ENCODE data around the gene CDC23.
"Not testable (repeated sequence)": the region's sequence is repeated elsewhere in the genome, so short reads cannot be mapped to it uniquely, and the experiment has no call there.

Gene CDC23

GRCh38 chr5:138143578-138143977, 69.5 kb downstream of the CDC23 start:
- not testable (repeated sequence) for H3K4me1 Mint-ChIP-seq, DNase-seq, H3K27ac Mint-ChIP-seq, H3K9me3 Mint-ChIP-seq, H3K4me3 Mint-ChIP-seq, H3K36me3 Mint-ChIP-seq
- peaks cover 15% of the 10 kb centered on the region for H3K27me3 Mint-ChIP-seq
- CTCF ChIA-PET, result interaction anchor here (0.6 to 1.2 kb wide), 2 partner anchors 64 to 107 kb away, joined by 4 read pairs; no protein-coding TSS in a partner anchor

GRCh38 chr5:138141734-138142133, 71.4 kb downstream of the CDC23 start:
- CTCF ChIA-PET, result no interaction called here
- Mint-ChIP-seq H3K4me1 (no peaks in the 10 kb centered on the region), H3K27me3 (peaks cover 23% of the 10 kb centered on the region), H3K4me3 (no peak overlapping the region), H3K36me3 (no peaks in the 10 kb centered on the region), H3K27ac (no peak overlapping the region), H3K9me3 (no peaks in the 10 kb centered on the region)
- no peak for DNase-seq

DNA sequence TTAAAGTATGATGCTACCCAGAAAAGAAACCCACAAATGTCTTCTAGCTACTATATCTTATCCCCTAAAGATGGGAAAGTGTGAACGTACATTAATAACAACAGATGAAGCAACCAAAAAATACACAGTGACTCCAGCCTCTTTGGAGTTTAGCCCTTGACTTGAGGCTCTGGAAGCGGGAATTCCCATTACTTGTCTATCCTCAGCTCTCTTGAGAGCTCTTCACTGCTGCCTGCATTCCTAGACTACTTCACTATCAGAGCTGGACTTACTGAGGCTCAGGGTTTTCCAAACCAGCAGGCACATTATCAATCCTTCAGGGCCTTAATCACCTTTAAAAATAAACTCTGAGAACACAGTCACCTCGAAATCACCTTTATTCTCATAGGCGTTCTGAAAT, 72.9 kb downstream of the CDC23 start:
- H3K27me3 Mint-ChIP-seq, result peaks cover 23% of the 10 kb centered on the region
- no peaks in the 10 kb centered on the region for H3K9me3 Mint-ChIP-seq
- H3K4me1 Mint-ChIP-seq, result no peaks in the 10 kb centered on the region
- H3K4me3 Mint-ChIP-seq, result no peak overlapping the region
- H3K36me3 Mint-ChIP-seq, result no peaks in the 10 kb centered on the region
- H3K27ac Mint-ChIP-seq, result no peak overlapping the region
- DNase-seq, result no peak
- CTCF ChIA-PET, result interaction anchor here (1.1 to 1.4 kb wide), 2 partner anchors 63 to 71 kb away, joined by 4 read pairs; no protein-coding TSS in a partner anchor

- Mint-ChIP-seq H3K4me3 (no peak overlapping the region), H3K4me1 (no peaks in the 10 kb centered on the region), H3K9me3 (no peaks in the 10 kb centered on the region), H3K36me3 (no peaks in the 10 kb centered on the region), H3K27ac (no peak overlapping the region), H3K27me3 (peaks cover 23% of the 10 kb centered on the region)
- DNase-seq, result no peak
- CTCF ChIA-PET, result interaction anchor here (1.1 to 1.4 kb wide), 2 partner anchors 62 to 71 kb away, joined by 4 read pairs; no protein-coding TSS in a partner anchor
These were observed 73.4 kb downstream of the CDC23 start for GRCh38 chr5:138139781-138140090.

GRCh38 chr5:138138949-138139780, 74.0 kb downstream of the CDC23 start, which contains the start of gene NME5:
Gene NME5 (minus strand): TSS chr5:138139428. CDS start chr5:138138780, 648 bp downstream.
- Mint-ChIP-seq H3K4me1 (no peaks in the 10 kb centered on the region), H3K27me3 (peaks cover 23% of the 10 kb centered on the region), H3K4me3 (no peak within 1 kb of the TSS), H3K27ac (no peak within 1 kb of the TSS), H3K36me3 (no peaks in the 10 kb centered on the region), H3K9me3 (no peaks in the 10 kb centered on the region)
- CTCF ChIA-PET, result interaction anchor here (1.1 to 1.4 kb wide), 2 partner anchors 62 to 70 kb away, joined by 4 read pairs; no protein-coding TSS in a partner anchor
- no peak for DNase-seq
